Measurements from ENCODE around the gene ST7.

DNA sequence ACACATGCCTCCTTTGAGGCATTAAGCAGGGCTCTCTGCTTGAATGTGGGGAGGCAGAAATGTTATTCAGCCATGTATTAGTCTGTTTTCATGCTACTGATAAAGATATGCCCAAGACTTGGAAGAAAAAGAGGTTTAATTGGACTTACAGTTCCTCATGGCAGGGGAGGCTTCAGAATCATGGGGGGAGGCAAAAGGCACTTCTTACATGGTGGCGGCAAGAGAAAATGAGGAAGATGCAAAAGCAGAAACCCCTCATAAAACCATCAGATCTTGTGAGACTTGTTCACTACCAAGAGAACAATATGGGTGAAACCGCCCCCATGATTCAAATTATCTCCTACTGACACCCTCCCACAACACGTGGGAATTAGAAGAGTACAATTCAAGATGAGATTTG is 37.9 kb downstream of the ST7 start:
- TF ChIP-seq, protein P1, sequence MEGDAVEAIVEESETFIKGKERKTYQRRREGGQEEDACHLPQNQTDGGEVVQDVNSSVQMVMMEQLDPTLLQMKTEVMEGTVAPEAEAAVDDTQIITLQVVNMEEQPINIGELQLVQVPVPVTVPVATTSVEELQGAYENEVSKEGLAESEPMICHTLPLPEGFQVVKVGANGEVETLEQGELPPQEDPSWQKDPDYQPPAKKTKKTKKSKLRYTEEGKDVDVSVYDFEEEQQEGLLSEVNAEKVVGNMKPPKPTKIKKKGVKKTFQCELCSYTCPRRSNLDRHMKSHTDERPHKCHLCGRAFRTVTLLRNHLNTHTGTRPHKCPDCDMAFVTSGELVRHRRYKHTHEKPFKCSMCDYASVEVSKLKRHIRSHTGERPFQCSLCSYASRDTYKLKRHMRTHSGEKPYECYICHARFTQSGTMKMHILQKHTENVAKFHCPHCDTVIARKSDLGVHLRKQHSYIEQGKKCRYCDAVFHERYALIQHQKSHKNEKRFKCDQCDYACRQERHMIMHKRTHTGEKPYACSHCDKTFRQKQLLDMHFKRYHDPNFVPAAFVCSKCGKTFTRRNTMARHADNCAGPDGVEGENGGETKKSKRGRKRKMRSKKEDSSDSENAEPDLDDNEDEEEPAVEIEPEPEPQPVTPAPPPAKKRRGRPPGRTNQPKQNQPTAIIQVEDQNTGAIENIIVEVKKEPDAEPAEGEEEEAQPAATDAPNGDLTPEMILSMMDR (IDR thresholded peaks at IDR 0.05), result no peak
- no peak for TF ChIP-seq ZFX (IDR thresholded peaks at IDR 0.05; ENCODE audit: borderline replicate concordance)

Data from 22Rv1 (cell line).